Neuronal stem cell (in vitro differentiated cells): ENCODE results near the gene RBKS.

Experiments used
- DNase-seq: peaks from one replicate; pipeline ENCODE4 v3.0.0-alpha.2; 2013; ENCODE audit warnings: low spot score
- H2AFZ ChIP-seq: one replicate; pipeline ENCODE4 v1.6.1; 2013; ENCODE audit warnings: mild to moderate bottlenecking, low read length, inconsistent platforms
- H2AK5ac ChIP-seq: 2 replicates; pipeline ENCODE4 v1.6.1; 2013; ENCODE audit warnings: low read depth, mild to moderate bottlenecking, inconsistent platforms, low read length, moderate library complexity, mixed read lengths
- H2BK120ac ChIP-seq: 2 replicates; pipeline ENCODE4 v1.6.1; 2013; ENCODE audit warnings: low read depth, mild to moderate bottlenecking, inconsistent platforms, low read length, moderate library complexity, mixed read lengths
- H2BK12ac ChIP-seq: one replicate; pipeline ENCODE4 v1.6.1; 2013; ENCODE audit warnings: low read length, inconsistent platforms
- H2BK15ac ChIP-seq: 2 replicates; pipeline ENCODE4 v1.6.1; 2013; ENCODE audit warnings: mild to moderate bottlenecking, low read length, inconsistent platforms, mixed read lengths
- H2BK5ac ChIP-seq: one replicate; pipeline ENCODE4 v1.6.1; 2013; ENCODE audit warnings: inconsistent platforms, mild to moderate bottlenecking, low read length, moderate library complexity
- H3K14ac ChIP-seq: one replicate; pipeline ENCODE4 v1.6.1; 2013; ENCODE audit warnings: low read length, inconsistent platforms
- H3K18ac ChIP-seq: 2 replicates; pipeline ENCODE4 v1.6.1; 2013; ENCODE audit warnings: low read length, inconsistent platforms
- H3K23ac ChIP-seq: 2 replicates; pipeline ENCODE4 v1.6.1; 2013; ENCODE audit warnings: low read depth, mild to moderate bottlenecking, mixed read lengths, low read length, inconsistent platforms; ENCODE audit not compliant: poor library complexity
- H3K27ac ChIP-seq: replicated peaks from 3 replicates; pipeline ENCODE4 v1.5.1; 2013; ENCODE audit warnings: low read length, inconsistent platforms
- H3K27me3 ChIP-seq, 3 experiments: 2 replicates each; pipeline ENCODE4 v1.6.1; 2013; ENCODE audit warnings: low read length in 3 of 3, mild to moderate bottlenecking in 2 of 3, inconsistent platforms in 1 of 3, low read depth in 1 of 3, mixed read lengths in 1 of 3, moderate library complexity in 1 of 3; ENCODE audit not compliant: control insufficient read depth in 3 of 3, insufficient read depth in 3 of 3
- H3K36me3 ChIP-seq, 2 donors: replicated peaks in 1 of 2; 2 replicates each; pipeline ENCODE4 v1.6.1; 2013; ENCODE audit warnings: low read length in 2 of 2; ENCODE audit not compliant: control insufficient read depth in 2 of 2, insufficient read depth in 2 of 2
- H3K4ac ChIP-seq: 2 replicates; pipeline ENCODE4 v1.6.1; 2013; ENCODE audit warnings: inconsistent platforms, mild to moderate bottlenecking, low read length, moderate library complexity
- H3K4me1 ChIP-seq, 2 donors: 1 replicate in 1 of 2; 2 replicates in 1 of 2; pipeline ENCODE4 v1.6.1; 2013; ENCODE audit warnings: low read length in 2 of 2, low read depth in 1 of 2; ENCODE audit not compliant: control insufficient read depth in 2 of 2, insufficient read depth in 1 of 2
- H3K4me2 ChIP-seq: one replicate; pipeline ENCODE4 v1.6.1; 2013; ENCODE audit warnings: mild to moderate bottlenecking, low read length, inconsistent platforms; ENCODE audit not compliant: insufficient read depth, poor library complexity, severe bottlenecking
- H3K4me3 ChIP-seq, 2 donors: 2 replicates each; pipeline ENCODE4 v1.5.1; 2013; ENCODE audit warnings: low read length in 2 of 2, mild to moderate bottlenecking in 2 of 2, inconsistent platforms in 1 of 2, moderate library complexity in 1 of 2
- H3K79me1 ChIP-seq: one replicate; pipeline ENCODE4 v1.6.1; 2013; ENCODE audit warnings: low read depth, mild to moderate bottlenecking, inconsistent platforms, low read length, moderate library complexity
- H3K9ac ChIP-seq: one replicate; pipeline ENCODE4 v1.6.1; 2013; ENCODE audit warnings: mild to moderate bottlenecking, low read depth, low read length, inconsistent platforms; ENCODE audit not compliant: poor library complexity
- H3K9me3 ChIP-seq, 2 donors: replicated peaks in 1 of 2; 2 replicates each; pipeline versions ENCODE3 to v1.6.1; 2013; ENCODE audit warnings: low read length in 2 of 2, mild to moderate bottlenecking in 2 of 2, inconsistent platforms in 1 of 2, low read depth in 1 of 2, mixed read lengths in 1 of 2, moderate library complexity in 1 of 2; ENCODE audit not compliant: control insufficient read depth in 2 of 2, insufficient read depth in 1 of 2
- H4K8ac ChIP-seq: one replicate; pipeline ENCODE4 v1.6.1; 2013; ENCODE audit warnings: low read depth, mild to moderate bottlenecking, inconsistent platforms, low read length, moderate library complexity
- H4K91ac ChIP-seq: one replicate; pipeline ENCODE4 v1.6.1; 2013; ENCODE audit warnings: low read length, low read depth, mild to moderate bottlenecking, inconsistent platforms; ENCODE audit not compliant: poor library complexity
- WGBS, 2 donors: extraction: QIAGEN DNeasy Blood & Tissue Kit; methylation state at CpG; one replicate each; pipeline ENCODE4 v1.1.7; 2013; ENCODE audit warnings: missing lambda C conversion rate in 2 of 2, mixed read lengths in 1 of 2; ENCODE audit not compliant: insufficient read length in 2 of 2, insufficient replicate concordance in 1 of 2; ENCODE audit errors: extremely low coverage in 2 of 2; 5-methylcytosine and 5-hydroxymethylcytosine counted together

RBKS gene

GRCh38 chr2:27781496-27781895 lies 108.7 kb downstream of the RBKS start:
- Histone ChIP-seq H3K27ac (no peak overlapping the region), H3K23ac (no peak overlapping the region), H3K18ac (no peak overlapping the region), H3K4me2 (no peak overlapping the region), H2BK5ac (no peak overlapping the region), H3K36me3 (peaks cover 1 to 41% of the 10 kb centered on the region in 2 donors), H2AK5ac (no peak overlapping the region), H2AFZ (no peak overlapping the region), H3K4ac (no peak overlapping the region), H2BK12ac (no peak overlapping the region), H4K91ac (no peak overlapping the region), H3K79me1 (peaks cover 1% of the 10 kb centered on the region), H3K14ac (no peak overlapping the region), H4K8ac (no peak overlapping the region), H3K4me3 (no peak overlapping the region), H3K27me3 (no peaks in the 10 kb centered on the region), H2BK120ac (no peak overlapping the region), H3K4me1 (peaks cover 0 to 2% of the 10 kb centered on the region in 2 donors), H3K9me3 (no peaks in the 10 kb centered on the region), H3K9ac (no peak overlapping the region), H2BK15ac (no peak overlapping the region)
- whole genome bisulfite sequencing, 2 donors, result no CpG with 5 or more reads among the region's 2 CpGs
- DNase-seq, result no peak

- Histone ChIP-seq H3K9ac (no peak overlapping the region), H3K27me3 (no peaks in the 10 kb centered on the region), H3K14ac (no peak overlapping the region), H3K18ac (no peak overlapping the region), H3K79me1 (peaks cover 1% of the 10 kb centered on the region), H3K4me2 (no peak overlapping the region), H2AK5ac (no peak overlapping the region), H3K23ac (no peak overlapping the region), H2BK12ac (no peak overlapping the region), H2BK120ac (no peak overlapping the region), H3K4me1 (peaks cover 0 to 2% of the 10 kb centered on the region in 2 donors), H2BK5ac (no peak overlapping the region), H3K4ac (no peak overlapping the region), H4K8ac (no peak overlapping the region), H3K27ac (no peak overlapping the region), H3K36me3 (peaks cover 3 to 52% of the 10 kb centered on the region in 2 donors), H3K9me3 (no peaks in the 10 kb centered on the region), H2BK15ac (no peak overlapping the region), H3K4me3 (no peak overlapping the region), H2AFZ (no peak overlapping the region), H4K91ac (no peak overlapping the region)
- WGBS, 2 donors, result no CpG with 5 or more reads among the region's 5 CpGs
- DNase-seq, result no peak
These were observed 110.7 kb downstream of the RBKS start for GRCh38 chr2:27779417-27780055.

GRCh38 chr2:27776696-27777095 lies 113.5 kb downstream of the RBKS start:
- H2BK5ac ChIP-seq, result no peak overlapping the region
- H3K23ac ChIP-seq, result no peak overlapping the region
- peaks cover 2% of the 10 kb centered on the region in 2 donors for H3K4me1 ChIP-seq
- H3K14ac ChIP-seq, result no peak overlapping the region
- H3K4me3 ChIP-seq, result no peak overlapping the region
- H3K27ac ChIP-seq, result no peak overlapping the region
- no peak overlapping the region for H3K4ac ChIP-seq
- H2BK15ac ChIP-seq, result no peak overlapping the region
- H4K91ac ChIP-seq, result no peak overlapping the region
- no peak overlapping the region for H2BK120ac ChIP-seq
- no peak overlapping the region for H2AK5ac ChIP-seq
- no peak overlapping the region for H3K18ac ChIP-seq
- H4K8ac ChIP-seq, result no peak overlapping the region
- H3K79me1 ChIP-seq, result peaks cover 1% of the 10 kb centered on the region
- H3K9me3 ChIP-seq, result no peaks in the 10 kb centered on the region
- no peak overlapping the region for H2BK12ac ChIP-seq
- H3K27me3 ChIP-seq, result no peaks in the 10 kb centered on the region
- H2AFZ ChIP-seq, result no peak overlapping the region
- no peak for DNase-seq
- H3K36me3 ChIP-seq, result peaks cover 3 to 66% of the 10 kb centered on the region in 2 donors
- WGBS, 2 donors, result no CpG with 5 or more reads among the region's 3 CpGs
- no peak overlapping the region for H3K4me2 ChIP-seq
- H3K9ac ChIP-seq, result no peak overlapping the region

- Histone ChIP-seq H3K4me3 (no peak overlapping the region), H3K18ac (no peak overlapping the region), H3K79me1 (peaks cover 1% of the 10 kb centered on the region), H3K4ac (no peak overlapping the region), H2BK5ac (no peak overlapping the region), H3K27ac (no peak overlapping the region), H2BK120ac (no peak overlapping the region), H2AFZ (no peak overlapping the region), H3K27me3 (no peaks in the 10 kb centered on the region), H2BK15ac (no peak overlapping the region), H2AK5ac (no peak overlapping the region), H3K4me1 (peaks cover 3% of the 10 kb centered on the region in 2 donors), H4K8ac (no peak overlapping the region), H3K9ac (no peak overlapping the region), H4K91ac (no peak overlapping the region), H3K4me2 (no peak overlapping the region), H2BK12ac (no peak overlapping the region), H3K14ac (no peak overlapping the region), H3K36me3 (peaks cover 3 to 65% of the 10 kb centered on the region in 2 donors), H3K23ac (no peak overlapping the region), H3K9me3 (no peaks in the 10 kb centered on the region)
- DNase-seq, result no peak
- 100% methylated on average over 2 of the region's 8 CpGs; no CpG with 5 or more reads in 1 of the 2 donors for WGBS, 2 donors
These were observed 114.1 kb downstream of the RBKS start for GRCh38 chr2:27776097-27776496.
